Epidermal melanocyte (primary cell): ENCODE measurements around the gene CEL.
"Not testable (repeated sequence)": the region's sequence is repeated elsewhere in the genome, so short reads cannot be mapped to it uniquely, and the experiment has no call there.

ENCODE experiments used
- DNase-seq: peaks from one replicate; pipeline ENCODE4 v3.0.0; 2011; ENCODE audit warnings: low spot score; ENCODE audit not compliant: insufficient read length

Gene CEL

GRCh38 chr9:133061764-133062145, at the start of gene CEL:
TSS of gene CEL (plus strand) at chr9:133061981. CDS start at chr9:133062003, 22 bp downstream.
- DNase-seq, result not testable (repeated sequence)

- no peak for DNase-seq
Observed at GRCh38 chr9:133014696-133015095, 47.1 kb upstream of the CEL start.

GRCh38 chr9:133023117-133023890, 38.5 kb upstream of the CEL start:
- no peak for DNase-seq

DNA sequence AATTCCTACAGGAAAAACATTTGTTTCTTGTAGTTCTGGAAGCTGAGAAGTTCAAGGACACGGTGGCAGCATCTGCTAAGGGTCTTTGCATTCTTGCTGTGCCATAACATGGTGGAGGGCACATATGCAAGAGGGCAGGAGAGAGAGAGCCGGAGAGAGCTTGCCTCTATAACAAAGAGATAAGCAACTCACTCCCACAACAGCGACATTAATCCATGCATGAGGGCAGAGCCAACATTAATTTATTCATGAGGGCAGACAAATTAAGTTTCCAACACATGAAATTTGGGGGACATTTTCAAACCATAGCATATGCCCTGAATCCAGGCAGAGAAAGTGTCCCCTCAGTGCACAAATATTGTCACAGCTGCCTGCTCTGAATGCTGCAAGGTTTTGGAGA, 35.4 kb upstream of the CEL start:
- no peak for DNase-seq

- no peak for DNase-seq
Observed at GRCh38 chr9:133027134-133027533, 34.6 kb upstream of the CEL start.

- DNase-seq, result no peak
Observed at GRCh38 chr9:133028221-133028620, 33.6 kb upstream of the CEL start.

DNA sequence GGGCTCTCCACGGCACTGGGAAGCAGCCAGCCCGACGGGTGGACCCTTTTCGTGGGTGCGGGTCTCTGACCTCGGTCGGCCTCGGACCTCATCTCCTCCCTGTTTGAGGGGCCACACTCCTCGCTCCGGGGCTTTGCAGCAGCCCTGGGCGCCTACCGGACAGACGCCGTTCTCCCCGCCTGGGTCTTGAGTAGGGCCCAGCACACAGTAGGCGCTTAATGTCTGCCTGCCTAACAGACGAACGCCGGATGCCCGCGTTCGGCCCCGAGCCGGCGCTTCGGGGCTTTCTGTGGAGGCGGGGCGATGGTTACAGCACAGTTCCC, 31.8 kb upstream of the CEL start:
- no peak for DNase-seq

DNA sequence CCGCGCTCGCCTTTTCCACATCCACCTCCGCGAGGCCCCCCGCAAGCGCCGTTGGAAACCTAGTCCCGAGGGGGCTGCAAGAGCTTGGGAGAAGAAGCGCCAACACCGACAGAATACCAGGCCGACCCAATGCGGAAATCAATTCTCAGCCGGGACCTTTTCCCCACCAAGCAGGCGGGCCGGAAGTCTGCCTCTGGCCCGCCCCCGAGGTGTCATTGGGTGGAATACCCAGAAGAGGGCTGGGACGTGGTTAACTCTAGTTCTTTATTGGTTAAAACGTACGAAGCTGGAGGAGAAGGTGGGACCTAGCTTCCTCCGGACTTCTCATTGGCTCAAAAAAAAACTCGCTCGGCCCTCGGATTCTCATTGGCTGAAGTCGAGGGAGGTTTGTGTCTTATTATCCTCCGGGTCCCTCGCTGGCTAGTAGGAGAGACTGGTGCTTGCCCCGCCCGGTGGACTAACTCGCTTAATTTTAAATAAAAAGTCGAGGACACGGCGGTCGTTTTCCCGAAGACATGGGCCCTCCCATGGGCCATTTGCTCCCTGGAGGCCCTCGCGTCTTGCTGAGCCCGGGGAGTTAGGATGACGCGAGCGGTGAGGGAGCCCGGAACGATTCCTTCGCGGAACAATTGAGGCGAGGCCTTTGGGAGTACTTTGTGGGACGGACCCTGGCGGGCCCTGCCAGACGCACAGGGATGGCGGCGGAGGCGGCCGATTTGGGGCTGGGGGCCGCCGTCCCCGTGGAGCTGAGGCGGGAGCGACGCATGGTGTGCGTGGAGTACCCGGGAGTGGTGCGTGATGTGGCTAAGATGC, 31.3 kb upstream of the CEL start, which contains the start of gene GTF3C5:
TSS of gene GTF3C5 (plus strand) at position 681 of the 813 bp plus-strand sequence. CDS start at position 696, 15 bp downstream.
- peak; percentile 100 for DNase-seq

- no peak for DNase-seq
Observed at GRCh38 chr9:133031130-133031422, 30.7 kb upstream of the CEL start.

DNA sequence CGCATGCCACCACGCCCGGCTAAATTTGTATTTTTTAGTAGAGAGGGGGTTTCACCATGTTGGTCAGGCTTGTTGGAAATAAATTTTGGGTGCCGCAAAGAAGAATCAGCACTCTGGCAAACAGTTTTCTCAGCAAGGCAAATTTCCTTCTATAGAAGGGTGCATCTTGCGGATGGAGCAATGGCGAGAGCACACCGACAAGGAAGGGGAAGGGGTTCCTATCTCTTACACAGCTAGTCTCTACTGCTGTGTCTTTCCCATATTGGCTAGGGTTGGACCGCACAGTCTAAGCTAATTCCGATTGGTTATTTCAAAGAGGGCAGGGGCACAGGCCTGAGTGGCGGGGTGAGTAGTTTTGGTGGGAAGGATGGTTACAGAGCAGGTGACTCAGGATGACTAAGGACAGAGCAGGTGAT, 30.3 kb upstream of the CEL start:
- no peak for DNase-seq

DNA sequence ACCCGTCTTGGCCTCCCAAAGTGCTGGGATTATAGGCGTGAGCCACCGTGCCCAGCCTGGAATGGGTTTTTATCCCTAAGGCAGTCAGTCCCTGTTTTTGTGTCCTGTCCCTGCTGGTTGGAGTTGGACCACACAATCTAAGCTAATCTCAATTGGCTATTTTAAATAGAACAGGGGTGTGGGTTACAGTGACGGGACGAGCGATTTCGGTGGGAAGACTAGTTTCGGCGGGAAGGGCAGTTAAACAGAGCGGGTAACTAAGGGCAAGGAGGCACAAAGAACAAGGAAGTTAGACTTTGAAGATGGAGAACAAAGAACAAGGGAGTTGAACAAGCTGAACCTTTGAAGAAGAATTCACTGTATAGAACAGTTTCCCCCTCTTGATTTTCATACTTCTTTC, 29.6 kb upstream of the CEL start:
- no peak for DNase-seq

DNA sequence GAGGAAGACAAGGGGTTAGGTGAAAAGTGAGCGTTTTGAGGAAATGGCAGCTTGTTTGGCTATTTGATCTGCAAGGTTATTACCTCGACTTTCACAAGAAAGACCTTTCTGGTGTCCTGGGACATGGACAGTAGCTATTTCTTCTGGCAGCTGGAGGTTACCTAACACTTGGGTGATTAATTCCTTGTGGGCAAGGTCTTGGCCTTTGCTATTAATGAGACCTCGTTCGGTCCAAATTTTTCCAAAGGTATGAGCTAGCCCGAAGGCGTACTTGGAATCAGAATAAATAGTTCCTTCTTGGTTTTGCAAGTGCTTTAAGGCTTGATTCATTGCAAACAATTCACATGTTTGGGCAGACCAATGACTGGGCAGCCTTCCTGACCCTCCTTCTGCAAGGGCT, 26.1 kb upstream of the CEL start:
- DNase-seq, result no peak

GRCh38 chr9:133037775-133038515, 23.8 kb upstream of the CEL start:
- no peak for DNase-seq

DNA sequence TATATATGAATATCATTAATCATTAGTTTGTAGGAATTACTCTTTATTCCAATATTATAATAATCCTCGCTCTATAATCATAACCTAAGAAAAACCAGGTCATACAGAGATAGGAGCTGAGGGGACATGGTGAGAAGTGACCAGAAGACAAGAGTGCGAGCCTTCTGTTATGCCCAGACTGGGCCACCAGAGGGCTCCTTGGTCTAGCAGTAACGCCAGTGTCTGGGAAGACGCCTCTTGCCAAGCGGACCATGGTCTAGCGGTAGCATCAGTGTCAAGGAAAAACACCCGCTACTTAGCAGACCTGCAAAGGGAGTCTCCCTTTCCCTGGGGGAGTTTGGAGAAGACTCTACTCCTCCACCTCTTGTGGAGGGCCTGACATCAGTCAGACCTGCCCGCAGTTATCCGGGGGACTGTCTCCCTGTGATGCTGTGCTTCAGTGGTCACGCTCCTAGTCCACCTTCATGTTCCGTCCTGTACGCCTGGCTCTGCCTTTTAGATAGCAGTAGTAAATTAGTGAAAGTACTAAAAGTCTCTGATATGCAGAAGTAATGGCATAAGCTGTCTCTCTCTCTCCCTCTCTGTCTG, 20.8 kb upstream of the CEL start:
- not testable (repeated sequence) for DNase-seq

- no peak for DNase-seq
Observed at GRCh38 chr9:133041958-133042357, 19.8 kb upstream of the CEL start.

GRCh38 chr9:133042676-133043075, 19.1 kb upstream of the CEL start:
- no peak for DNase-seq

DNA sequence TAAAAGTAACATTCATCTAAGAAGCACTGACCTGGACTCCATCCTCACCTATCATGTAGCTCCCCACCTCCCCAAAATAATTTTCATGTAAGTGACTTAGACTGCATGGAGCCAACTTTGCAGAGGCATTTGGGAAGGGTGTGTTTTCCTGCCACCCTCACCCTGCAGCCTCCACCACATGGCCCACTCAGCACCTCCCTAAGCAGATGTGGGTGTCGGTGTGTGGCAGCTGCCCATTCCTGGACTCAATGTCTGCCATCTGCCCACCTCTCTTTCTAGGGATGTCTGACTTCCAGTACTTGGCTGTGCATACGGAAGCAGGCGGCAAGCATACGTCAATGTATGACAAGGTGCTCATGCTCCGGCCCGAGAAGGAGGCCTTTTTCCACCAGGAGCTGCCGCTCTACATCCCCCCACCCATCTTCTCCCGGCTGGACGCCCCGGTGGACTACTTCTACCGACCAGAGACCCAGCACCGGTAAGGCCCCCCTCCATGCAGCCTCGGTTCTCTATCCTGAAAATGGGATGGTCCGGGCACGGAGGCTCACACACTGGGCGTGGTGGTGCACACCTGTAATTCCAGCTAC, 18.2 kb upstream of the CEL start:
- no peak for DNase-seq

DNA sequence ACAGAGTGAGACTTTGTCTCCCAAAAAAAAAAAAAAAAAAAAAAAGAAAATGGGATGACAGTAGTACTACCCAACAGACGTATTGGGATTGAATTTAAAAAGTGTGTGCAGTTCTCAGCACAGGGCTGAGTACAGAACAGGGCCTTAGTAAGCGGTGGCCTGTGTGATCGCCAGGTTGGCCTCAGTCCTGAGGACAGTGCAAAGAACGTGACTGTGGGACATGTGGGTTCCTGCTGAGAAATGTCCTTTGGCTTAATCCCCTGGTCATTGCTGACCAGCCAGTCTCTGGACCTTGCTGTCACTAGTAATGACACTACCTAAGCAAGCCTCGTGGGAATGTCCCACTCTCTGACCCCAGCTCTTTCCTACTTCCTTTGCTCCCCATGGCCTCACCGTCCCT, 17.7 kb upstream of the CEL start:
- DNase-seq, result no peak

DNA sequence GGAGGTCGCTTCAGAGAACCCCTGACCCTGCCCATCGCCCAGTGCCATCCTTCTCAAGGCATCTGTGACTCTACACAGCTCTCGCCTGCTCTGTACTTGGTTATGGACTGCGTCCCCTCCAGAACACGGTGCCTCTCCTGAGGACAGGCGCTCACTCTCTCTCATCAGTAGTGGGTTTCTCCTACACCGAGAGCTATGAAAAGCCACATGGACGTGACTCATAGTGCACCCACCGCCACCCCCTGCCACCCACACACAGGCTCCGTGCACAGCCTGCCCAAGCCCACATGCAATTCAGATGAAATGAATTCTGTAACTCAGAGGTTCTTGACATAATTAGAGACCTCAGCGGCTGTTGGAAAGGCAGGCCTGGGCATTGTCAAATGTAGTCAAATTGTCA, 17.1 kb upstream of the CEL start:
- DNase-seq, result no peak

GRCh38 chr9:133045132-133045531, 16.6 kb upstream of the CEL start:
- DNase-seq, result no peak

GRCh38 chr9:133046196-133046899, 15.4 kb upstream of the CEL start:
- DNase-seq, result no peak
